CD14-positive monocyte (primary cell): ENCODE measurements around the gene UQCRQ. TPM values are rescaled to one million over a fixed set of nuclear protein-coding genes. Genes with fewer than 3 reads are reported as not detected.

ENCODE experiments used
- DNase-seq, 3 donors: peaks; one replicate each; pipeline ENCODE4 v3.0.0-alpha.2; 2011 to 2022
- H2AFZ ChIP-seq: 2 replicates; pipeline ENCODE4 v1.6.0; 2012; ENCODE audit warnings: mild to moderate bottlenecking, low read depth, low read length, inconsistent platforms; ENCODE audit not compliant: insufficient read depth, poor library complexity, severe bottlenecking
- H3K27ac ChIP-seq, 2 donors: 1 replicate in 1 of 2; 2 replicates in 1 of 2; pipeline ENCODE4 v1.5.1; 2012 to 2013; ENCODE audit warnings: low read length in 2 of 2, control low read depth in 1 of 2, inconsistent platforms in 1 of 2, low read depth in 1 of 2, mild to moderate bottlenecking in 1 of 2
- H3K27me3 ChIP-seq, 2 donors: one replicate each; pipeline versions ENCODE4 v1.6.0 to v1.6.1; 2011 to 2013; ENCODE audit warnings: low read length in 2 of 2; ENCODE audit not compliant: control insufficient read depth in 2 of 2, insufficient read depth in 2 of 2
- H3K36me3 ChIP-seq, 2 donors: replicated peaks in 1 of 2; 1 replicate in 1 of 2; 2 replicates in 1 of 2; pipeline versions ENCODE4 v1.5.1 to v1.6.1; 2012 to 2013; ENCODE audit warnings: low read length in 2 of 2, control low read depth in 1 of 2, inconsistent platforms in 1 of 2, mild to moderate bottlenecking in 1 of 2; ENCODE audit not compliant: insufficient read depth in 2 of 2, control insufficient read depth in 1 of 2
- H3K4me1 ChIP-seq, 2 donors: 1 replicate in 1 of 2; 2 replicates in 1 of 2; pipeline versions ENCODE4 v1.5.1 to v1.6.1; 2012 to 2013; ENCODE audit warnings: low read length in 2 of 2, control low read depth in 1 of 2, inconsistent platforms in 1 of 2, mild to moderate bottlenecking in 1 of 2, moderate library complexity in 1 of 2; ENCODE audit not compliant: insufficient read depth in 2 of 2, control insufficient read depth in 1 of 2
- H3K4me2 ChIP-seq: replicated peaks from 2 replicates; pipeline ENCODE3; 2012; ENCODE audit warnings: low read length, moderate library complexity, mild to moderate bottlenecking; ENCODE audit not compliant: poor library complexity, severe bottlenecking; ENCODE audit errors: extremely low read depth
- H3K4me3 ChIP-seq, 3 experiments: fragments of 200-600 bp in 1 of 3; sonication (generic) in 1 of 3; replicated peaks in 1 of 3; 1 replicate in 2 of 3; 2 replicates in 1 of 3; pipeline ENCODE4 v1.5.1; 2011 to 2013; ENCODE audit warnings: low read length in 3 of 3, mild to moderate bottlenecking in 3 of 3, control low read depth in 2 of 3, low read depth in 2 of 3, inconsistent platforms in 1 of 3, moderate library complexity in 1 of 3
- H3K79me2 ChIP-seq: 2 replicates; pipeline ENCODE4 v1.6.0; 2012; ENCODE audit warnings: mild to moderate bottlenecking, control low read depth, inconsistent platforms, low read length, moderate library complexity; ENCODE audit not compliant: insufficient read depth
- H3K9ac ChIP-seq: 2 replicates; pipeline ENCODE4 v1.6.0; 2017; ENCODE audit warnings: low read length, mild to moderate bottlenecking; ENCODE audit not compliant: insufficient read depth, poor library complexity, severe bottlenecking
- H3K9me3 ChIP-seq, 2 donors: replicated peaks in 1 of 2; 1 replicate in 1 of 2; 2 replicates in 1 of 2; pipeline versions ENCODE4 v1.5.1 to v1.6.1; 2012 to 2013; ENCODE audit warnings: low read length in 2 of 2, control low read depth in 1 of 2; ENCODE audit not compliant: control insufficient read depth in 1 of 2, insufficient read depth in 1 of 2
- H4K20me1 ChIP-seq: 2 replicates; pipeline ENCODE4 v1.6.0; 2012; ENCODE audit warnings: mild to moderate bottlenecking, low read length, control low read depth, moderate library complexity; ENCODE audit not compliant: insufficient read depth
- H3K27ac Mint-ChIP-seq, 7 donors: one replicate each; pipeline ENCODE4 v1.8.0; 2020; ENCODE audit warnings: mild to moderate bottlenecking in 7 of 7, mixed read lengths in 7 of 7, moderate library complexity in 6 of 7, inconsistent platforms in 2 of 7
- H3K27me3 Mint-ChIP-seq, 3 donors: one replicate each; pipeline ENCODE4 v1.8.0; 2021 to 2022; ENCODE audit warnings: low read depth in 3 of 3, mild to moderate bottlenecking in 3 of 3, mixed read lengths in 3 of 3, moderate library complexity in 3 of 3, inconsistent platforms in 1 of 3
- H3K36me3 Mint-ChIP-seq, 2 donors: one replicate each; pipeline ENCODE4 v1.8.0; 2020; ENCODE audit warnings: mixed read lengths in 2 of 2, inconsistent platforms in 1 of 2, mild to moderate bottlenecking in 1 of 2
- H3K4me1 Mint-ChIP-seq: one replicate; pipeline ENCODE4 v1.8.0; 2020; ENCODE audit warnings: mild to moderate bottlenecking, mixed read lengths
- H3K4me3 Mint-ChIP-seq, 2 donors: one replicate each; pipeline ENCODE4 v1.8.0; 2020; ENCODE audit warnings: mild to moderate bottlenecking in 2 of 2, mixed read lengths in 2 of 2, moderate library complexity in 1 of 2
- H3K9me3 Mint-ChIP-seq, 7 donors: one replicate each; pipeline ENCODE4 v1.8.0; 2020 to 2022; ENCODE audit warnings: mixed read lengths in 7 of 7, mild to moderate bottlenecking in 6 of 7, moderate library complexity in 6 of 7, inconsistent platforms in 2 of 7
- CTCF ChIP-seq: fragments of 200-600 bp; IDR thresholded peaks from one replicate; pipeline ENCODE4 v1.8.0; 2022; ENCODE audit warnings: antibody characterized with exemption, mild to moderate bottlenecking
- WGBS: methylation state at CpG from one replicate; pipeline ENCODE4 v1.1.5; 2013; ENCODE audit warnings: missing lambda C conversion rate; ENCODE audit not compliant: insufficient coverage; 5-methylcytosine and 5-hydroxymethylcytosine counted together
- intact Hi-C, 2 donors: fragments of 100-400 bp; cut with micrococcal nuclease; formaldehyde crosslinking; loops; one replicate each; pipeline versions ENCODE4 v1.15.0 to v1.15.1; 2023
- polyA plus RNA-seq, 3 donors: library from polyadenylated mRNA; depleted of rRNA in 1 of 3; unstranded in 2 of 3; stranded (reverse) in 1 of 3; fragments of 300-500 nt in 2 of 3; fragments of >200 nt in 1 of 3; fragmentation: Illumina TruSeq in 2 of 3; gene quantifications; 1 replicate in 2 of 3; 2 replicates in 1 of 3; pipeline ENCODE4 v1.2.3, GENCODE V29; 2012 to 2021

UQCRQ gene
- polyA plus RNA-seq, 3 donors = 81.6 to 880 (median 879) TPM

GRCh38 chr5:132841305-132841704, 25.1 kb upstream of the UQCRQ start:
- H3K4me3 Mint-ChIP-seq = peak overlapping the region in 1 of 2 donors; percentile 59
- Histone ChIP-seq H3K4me3 (peak overlapping the region in 1 of 3 experiments; percentile 52), H3K36me3 (no peaks in the 10 kb centered on the region), H3K79me2 (no peaks in the 10 kb centered on the region), H3K9ac (peak overlapping the region; percentile 25), H3K4me1 (peaks cover 59 to 60% of the 10 kb centered on the region in 2 donors), H2AFZ (peak overlapping the region; percentile 19), H3K9me3 (no peaks in the 10 kb centered on the region), H3K27ac (peak overlapping the region; percentile 66 to 87), H4K20me1 (no peaks in the 10 kb centered on the region), H3K27me3 (no peaks in the 10 kb centered on the region), H3K4me2 (peak overlapping the region; percentile 54)
- 0% methylated on average over 4 of the region's 4 CpGs for WGBS
- DNase-seq = peak; percentile 80 to 83 (median 81)
- peak overlapping the region; percentile 78 to 94 (median 88) for H3K27ac Mint-ChIP-seq
- H3K4me1 Mint-ChIP-seq = peaks cover 56% of the 10 kb centered on the region
- intact Hi-C loops = no loop called here
- H3K36me3 Mint-ChIP-seq = no peaks in the 10 kb centered on the region
- peaks cover 1 to 2% (median 2%) of the 10 kb centered on the region in 3 donors for H3K27me3 Mint-ChIP-seq
- TF ChIP-seq CTCF = no peak
- H3K9me3 Mint-ChIP-seq = no peaks in the 10 kb centered on the region

- H3K4me1 ChIP-seq = no peaks in the 10 kb centered on the region
- Mint-ChIP-seq H3K9me3 (no peaks in the 10 kb centered on the region), H3K4me3 (no peak overlapping the region), H3K27ac (no peak overlapping the region), H3K4me1 (no peaks in the 10 kb centered on the region), H3K27me3 (peaks cover 2 to 4% (median 3%) of the 10 kb centered on the region in 3 donors), H3K36me3 (no peaks in the 10 kb centered on the region)
- H4K20me1 ChIP-seq = no peaks in the 10 kb centered on the region
- no peaks in the 10 kb centered on the region for H3K36me3 ChIP-seq
- no peak overlapping the region for H3K4me2 ChIP-seq
- WGBS = 100% methylated on average over 2 of the region's 8 CpGs
- H3K9ac ChIP-seq = no peak overlapping the region
- intact Hi-C loops = no loop called here
- no peak overlapping the region for H3K27ac ChIP-seq
- H3K4me3 ChIP-seq = no peak overlapping the region
- H2AFZ ChIP-seq = no peak overlapping the region
- no peak for DNase-seq
- no peak for TF ChIP-seq CTCF
- no peaks in the 10 kb centered on the region for H3K79me2 ChIP-seq
- H3K27me3 ChIP-seq = no peaks in the 10 kb centered on the region
- H3K9me3 ChIP-seq = no peaks in the 10 kb centered on the region
Measured at GRCh38 chr5:132848270-132848669, 18.2 kb upstream of the UQCRQ start.
